Measurements from ENCODE around the gene MAPKAP1. TPM values are rescaled to one million over a fixed set of nuclear protein-coding genes. Genes with fewer than 3 reads are reported as not detected.

The MAPKAP1 gene
- polyA plus RNA-seq, 1 donor (not counting 4 experiments of a cell fraction or from before 2014, with no cell fraction given), result 129 TPM

DNA sequence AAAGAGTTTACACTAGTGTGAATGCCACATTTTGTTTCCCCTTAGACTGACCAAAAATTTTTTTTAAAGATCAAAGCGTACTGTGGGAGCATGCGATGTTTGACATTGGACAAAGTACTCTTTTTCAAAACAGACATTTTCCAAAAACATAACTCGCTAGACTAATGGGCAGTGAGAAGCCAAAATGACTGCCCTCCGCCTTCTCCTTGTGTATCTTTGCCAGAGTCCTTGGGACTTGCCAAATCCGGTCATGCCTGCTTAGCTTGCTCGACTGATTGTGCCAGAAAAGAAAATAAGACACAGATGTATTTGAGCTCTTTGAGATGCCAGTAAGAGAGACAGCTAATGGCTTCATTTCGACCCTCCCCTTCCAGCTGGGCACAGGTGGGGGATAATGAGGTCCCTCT, 157.5 kb downstream of the MAPKAP1 start:
- Histone ChIP-seq H3K79me2 (ENCODE audit: control insufficient read depth, insufficient read depth, low read length) (peaks cover 2% of the 10 kb centered on the region), H3K9me1 (ENCODE audit: control insufficient read depth, extremely low read depth, insufficient read depth, low read length) (peaks cover 3% of the 10 kb centered on the region), H3K4me2 (ENCODE audit: control insufficient read depth, extremely low read depth, insufficient read depth, low read depth, low read length) (no peak overlapping the region), H3K36me3 (ENCODE audit: control insufficient read depth in 2 of 2, extremely low read depth in 1 of 2, insufficient read depth in 2 of 2, low read length in 2 of 2) (peaks cover 15 to 18% of the 10 kb centered on the region in 2 experiments), H3K9me3 (ENCODE audit: control insufficient read depth, low read depth, low read length) (no peaks in the 10 kb centered on the region), H2AFZ (ENCODE audit: control insufficient read depth, low read length) (no peak overlapping the region), H3K9ac (ENCODE audit: control insufficient read depth, extremely low read depth, insufficient read depth, low read length) (no peak overlapping the region), H3K4me1 (ENCODE audit: control insufficient read depth, extremely low read depth, insufficient read depth, low read length) (no peaks in the 10 kb centered on the region), H3K27me3 (ENCODE audit: control insufficient read depth, extremely low read depth, insufficient read depth, low read length) (no peaks in the 10 kb centered on the region), H3K27ac (ENCODE audit: control insufficient read depth, insufficient read depth, low read length) (no peak overlapping the region), H3K4me3 (ENCODE audit: control insufficient read depth in 2 of 3, extremely low read depth in 1 of 3, insufficient read depth in 2 of 3, low read depth in 1 of 3, low read length in 3 of 3) (no peak overlapping the region), H4K20me1 (ENCODE audit: control insufficient read depth, extremely low read depth, insufficient read depth, low read length) (no peaks in the 10 kb centered on the region)
- FAIRE-seq (no peak), DNase-seq (ENCODE audit: low read depth, low spot score) (no peak)
- dilution Hi-C loops (cut with MboI; ENCODE audit: extremely low pct_ligation_motif_present, low sequenced_read_pairs), result no loop called here
- TF ChIP-seq, protein P1, sequence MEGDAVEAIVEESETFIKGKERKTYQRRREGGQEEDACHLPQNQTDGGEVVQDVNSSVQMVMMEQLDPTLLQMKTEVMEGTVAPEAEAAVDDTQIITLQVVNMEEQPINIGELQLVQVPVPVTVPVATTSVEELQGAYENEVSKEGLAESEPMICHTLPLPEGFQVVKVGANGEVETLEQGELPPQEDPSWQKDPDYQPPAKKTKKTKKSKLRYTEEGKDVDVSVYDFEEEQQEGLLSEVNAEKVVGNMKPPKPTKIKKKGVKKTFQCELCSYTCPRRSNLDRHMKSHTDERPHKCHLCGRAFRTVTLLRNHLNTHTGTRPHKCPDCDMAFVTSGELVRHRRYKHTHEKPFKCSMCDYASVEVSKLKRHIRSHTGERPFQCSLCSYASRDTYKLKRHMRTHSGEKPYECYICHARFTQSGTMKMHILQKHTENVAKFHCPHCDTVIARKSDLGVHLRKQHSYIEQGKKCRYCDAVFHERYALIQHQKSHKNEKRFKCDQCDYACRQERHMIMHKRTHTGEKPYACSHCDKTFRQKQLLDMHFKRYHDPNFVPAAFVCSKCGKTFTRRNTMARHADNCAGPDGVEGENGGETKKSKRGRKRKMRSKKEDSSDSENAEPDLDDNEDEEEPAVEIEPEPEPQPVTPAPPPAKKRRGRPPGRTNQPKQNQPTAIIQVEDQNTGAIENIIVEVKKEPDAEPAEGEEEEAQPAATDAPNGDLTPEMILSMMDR (optimal IDR thresholded peaks at IDR 0.05 in 1 of 3, IDR thresholded peaks at IDR 0.05 in 1 of 3, conservative IDR thresholded peaks at IDR 0.05 in 1 of 3; ENCODE audit: extremely low read depth in 1 of 3, insufficient read depth in 2 of 3, low read length in 3 of 3), result no peak
- no peak for TF ChIP-seq EZH2 (IDR thresholded peaks at IDR 0.05; ENCODE audit: low read length)

- H3K4me1 ChIP-seq (ENCODE audit: control insufficient read depth, extremely low read depth, insufficient read depth, low read length), result no peaks in the 10 kb centered on the region
- dilution Hi-C loops (cut with MboI; ENCODE audit: extremely low pct_ligation_motif_present, low sequenced_read_pairs), result no loop called here
Measured at GRCh38 chr9:125549039-125549438, 158.0 kb downstream of the MAPKAP1 start.

More at GRCh38 chr9:125549039-125549438, 158.0 kb downstream of the MAPKAP1 start:
- Histone ChIP-seq H3K9ac (ENCODE audit: control insufficient read depth, extremely low read depth, insufficient read depth, low read length) (no peak overlapping the region), H3K79me2 (ENCODE audit: control insufficient read depth, insufficient read depth, low read length) (peaks cover 2% of the 10 kb centered on the region), H4K20me1 (ENCODE audit: control insufficient read depth, extremely low read depth, insufficient read depth, low read length) (no peaks in the 10 kb centered on the region), H3K36me3 (ENCODE audit: control insufficient read depth in 2 of 2, extremely low read depth in 1 of 2, insufficient read depth in 2 of 2, low read length in 2 of 2) (peaks cover 15 to 16% of the 10 kb centered on the region in 2 experiments), H3K27me3 (ENCODE audit: control insufficient read depth, extremely low read depth, insufficient read depth, low read length) (no peaks in the 10 kb centered on the region), H3K27ac (ENCODE audit: control insufficient read depth, insufficient read depth, low read length) (no peak overlapping the region), H2AFZ (ENCODE audit: control insufficient read depth, low read length) (no peak overlapping the region), H3K4me2 (ENCODE audit: control insufficient read depth, extremely low read depth, insufficient read depth, low read depth, low read length) (no peak overlapping the region), H3K9me3 (ENCODE audit: control insufficient read depth, low read depth, low read length) (no peaks in the 10 kb centered on the region), H3K4me3 (ENCODE audit: control insufficient read depth in 2 of 3, extremely low read depth in 1 of 3, insufficient read depth in 2 of 3, low read depth in 1 of 3, low read length in 3 of 3) (no peak overlapping the region), H3K9me1 (ENCODE audit: control insufficient read depth, extremely low read depth, insufficient read depth, low read length) (peaks cover 3% of the 10 kb centered on the region)
- FAIRE-seq, result no peak
- DNase-seq (ENCODE audit: low read depth, low spot score), result no peak
- TF ChIP-seq, protein P1 (optimal IDR thresholded peaks at IDR 0.05 in 1 of 3, IDR thresholded peaks at IDR 0.05 in 1 of 3, conservative IDR thresholded peaks at IDR 0.05 in 1 of 3; ENCODE audit: extremely low read depth in 1 of 3, insufficient read depth in 2 of 3, low read length in 3 of 3), result no peak

Data from keratinocyte (primary cell).